Measurements from ENCODE around the gene DNASE1L3.

DNASE1L3 gene

GRCh38 chr3:58200121-58200709 lies 10.6 kb downstream of the DNASE1L3 start:
- DNase-seq: no peak

GRCh38 chr3:58198804-58199203 lies 12.0 kb downstream of the DNASE1L3 start:
- DNase-seq: no peak

GRCh38 chr3:58198362-58198761 lies 12.4 kb downstream of the DNASE1L3 start:
- no peak for DNase-seq

GRCh38 chr3:58197588-58197987 lies 13.2 kb downstream of the DNASE1L3 start:
- no peak for DNase-seq

- no peak for DNase-seq
Measured at GRCh38 chr3:58193682-58194407, 16.9 kb downstream of the DNASE1L3 start.

GRCh38 chr3:58192069-58192468 lies 18.7 kb downstream of the DNASE1L3 start:
- DNase-seq: no peak

- no peak for DNase-seq
Measured at GRCh38 chr3:58191361-58191991, 19.3 kb downstream of the DNASE1L3 start.

- DNase-seq: peak; percentile 10
Measured at GRCh38 chr3:58190882-58191281, 19.9 kb downstream of the DNASE1L3 start.

- no peak for DNase-seq
Measured at GRCh38 chr3:58190291-58190690, 20.5 kb downstream of the DNASE1L3 start.

GRCh38 chr3:58189691-58190090 lies 21.1 kb downstream of the DNASE1L3 start:
- no peak for DNase-seq

GRCh38 chr3:58188921-58189451 lies 21.8 kb downstream of the DNASE1L3 start:
- no peak for DNase-seq

- DNase-seq: no peak
Measured at GRCh38 chr3:58188173-58188564, 22.6 kb downstream of the DNASE1L3 start.

GRCh38 chr3:58184982-58185360 lies 25.8 kb downstream of the DNASE1L3 start:
- no peak for DNase-seq

- no peak for DNase-seq
Measured at GRCh38 chr3:58184309-58184981, 26.3 kb downstream of the DNASE1L3 start.

GRCh38 chr3:58183891-58184290 lies 26.9 kb downstream of the DNASE1L3 start:
- DNase-seq: no peak

- DNase-seq: no peak
Measured at GRCh38 chr3:58183221-58183620, 27.6 kb downstream of the DNASE1L3 start.

- DNase-seq: no peak
Measured at GRCh38 chr3:58180940-58181587, 29.7 kb downstream of the DNASE1L3 start.

- no peak for DNase-seq
Measured at GRCh38 chr3:58180099-58180880, 30.5 kb downstream of the DNASE1L3 start.

- no peak for DNase-seq
Measured at GRCh38 chr3:58179235-58180098, 31.3 kb downstream of the DNASE1L3 start.

- no peak for DNase-seq
Measured at GRCh38 chr3:58178528-58179234, 32.1 kb downstream of the DNASE1L3 start.

Data from NCI-H82 (cell line).